DMS53 treated with DMSO at 0.1 percent for 48 hours (cell line): Measurements from ENCODE around the gene ADCK2.
A peak's percentile ranks its signal among the peaks of the same experiment; 100 is the strongest.
"Not testable (repeated sequence)": the region's sequence is repeated elsewhere in the genome, so short reads cannot be mapped to it uniquely, and the experiment has no call there.

ENCODE experiments used
- DNase-seq: peaks from one replicate; lab custom pipeline; 2025; ENCODE audit not compliant: unreplicated experiment; lab: John Stamatoyannopoulos, UW

The ADCK2 gene

GRCh38 chr7:140646931-140647647 is 25.7 kb upstream of the ADCK2 start:
- DNase-seq = peak; percentile 84

GRCh38 chr7:140649556-140650205 is 23.1 kb upstream of the ADCK2 start:
- DNase-seq = no peak

GRCh38 chr7:140650367-140650766 is 22.4 kb upstream of the ADCK2 start:
- no peak for DNase-seq

- peak; percentile 81 for DNase-seq
Measured at GRCh38 chr7:140653319-140654108, 19.2 kb upstream of the ADCK2 start.

- DNase-seq = no peak
Measured at GRCh38 chr7:140654109-140654387, 18.7 kb upstream of the ADCK2 start.

GRCh38 chr7:140654661-140655060 is 18.1 kb upstream of the ADCK2 start:
- no peak for DNase-seq

- DNase-seq = no peak
Measured at GRCh38 chr7:140655511-140656408, 17.0 kb upstream of the ADCK2 start.

- DNase-seq = peak; percentile 86
Measured at GRCh38 chr7:140656548-140657515, 15.9 kb upstream of the ADCK2 start.

GRCh38 chr7:140657891-140658290 is 14.9 kb upstream of the ADCK2 start:
- DNase-seq = no peak

GRCh38 chr7:140659856-140660255 is 12.9 kb upstream of the ADCK2 start:
- no peak for DNase-seq

GRCh38 chr7:140661124-140661523 is 11.6 kb upstream of the ADCK2 start:
- no peak for DNase-seq

- not testable (repeated sequence) for DNase-seq
Measured at GRCh38 chr7:140662938-140663337, 9.8 kb upstream of the ADCK2 start.

- no peak for DNase-seq
Measured at GRCh38 chr7:140667476-140667875, 5.3 kb upstream of the ADCK2 start.

GRCh38 chr7:140668641-140669040 is 4.1 kb upstream of the ADCK2 start:
- no peak for DNase-seq

GRCh38 chr7:140669352-140669751 is 3.4 kb upstream of the ADCK2 start:
- no peak for DNase-seq

GRCh38 chr7:140669862-140670261 is 2.9 kb upstream of the ADCK2 start:
- not testable (repeated sequence) for DNase-seq

GRCh38 chr7:140670343-140670935 is 2.3 kb upstream of the ADCK2 start:
- DNase-seq = no peak

- DNase-seq = no peak
Measured at GRCh38 chr7:140671966-140672365, 779 bp upstream of the ADCK2 start.

- DNase-seq = peak; percentile 51
Measured at GRCh38 chr7:140673063-140673773, 473 bp downstream of the ADCK2 start.
